ENCODE data around the gene PNPLA6. TPM values are rescaled to one million over a fixed set of nuclear protein-coding genes. Genes with fewer than 3 reads are reported as not detected.

The PNPLA6 gene
- total and polyA plus RNA-seq, 10 of the 15 experiments (the other 5 are each of a cell fraction or from before 2014, with no cell fraction given): 0.95 to 105 (median 40.0) TPM

GRCh38 chr19:7516878-7517277 lies 18.6 kb upstream of the PNPLA6 start:
- WGBS (ENCODE audit: insufficient coverage, insufficient replicate concordance, low lambda C conversion rate, missing lambda C conversion rate): 35% methylated on average over 4 of the region's 4 CpGs
- Histone ChIP-seq H3K27me3 (replicated peaks in 1 of 2; ENCODE audit: control insufficient read depth in 2 of 2, insufficient read depth in 2 of 2, low read length in 1 of 2) (peaks cover 3 to 4% of the 10 kb centered on the region in 2 experiments; a peak in 2 of 4 replicates), H4K20me1 (ENCODE audit: control insufficient read depth, insufficient read depth) (no peaks in the 10 kb centered on the region), H2AFZ (ENCODE audit: control insufficient read depth, low read depth, low read length) (no peak overlapping the region), H3K9me3 (replicated peaks; ENCODE audit: control insufficient read depth, insufficient read depth, low read length) (no peaks in the 10 kb centered on the region), H3K4me3 (0 out of 2 replicates have a peak overlapping the region, but pooled peaks have one; percentile 50), H3K4me1 (ENCODE audit: control insufficient read depth, insufficient read depth, low read length) (no peaks in the 10 kb centered on the region), H3K27ac (ENCODE audit: control insufficient read depth, insufficient read depth) (no peak overlapping the region), H3K79me2 (ENCODE audit: control insufficient read depth, insufficient read depth, low read length) (no peaks in the 10 kb centered on the region), H3K4me2 (ENCODE audit: control insufficient read depth, insufficient read depth) (peak overlapping the region; percentile 55), H3K9ac (ENCODE audit: control insufficient read depth, insufficient read depth, low read length) (no peak overlapping the region), H3K36me3 (ENCODE audit: control insufficient read depth in 2 of 2, insufficient read depth in 2 of 2, low read length in 1 of 2) (no peaks in the 10 kb centered on the region)
- intact Hi-C loops (cut with micrococcal nuclease; ENCODE audit: unreplicated experiment): no loop called here
- ATAC-seq: no peak
- BruUV-seq (replicated peaks): no TSS peak
- POLR2A ChIA-PET: no interaction called here
- CTCF ChIA-PET: interaction anchor here (0.6 to 2.8 kb wide), 3 partner anchors 19 to 162 kb away, joined by 3 to 6 read pairs (median 3); a partner anchor contains a TSS
- in situ Hi-C loops (cut with MboI): no loop called here
- no peak for DNase-seq (ENCODE audit: low read depth, low spot score)
- TF ChIP-seq POLR2AphosphoS2 (IDR thresholded peaks at IDR 0.05; ENCODE audit: low read depth, low read length): no peak
- TF ChIP-seq ZNF207 (IDR thresholded peaks at IDR 0.05; ENCODE audit: borderline replicate concordance): no peak
- no peak for TF ChIP-seq CEBPZ (IDR thresholded peaks at IDR 0.05; ENCODE audit: low read depth, low read length)
- no peak for TF ChIP-seq ZNF274 (IDR thresholded peaks at IDR 0.05; ENCODE audit: insufficient read depth, insufficient read length)
- TF ChIP-seq REST (IDR thresholded peaks at IDR 0.05; ENCODE audit: low read depth, low read length): no peak
- TF ChIP-seq, protein P1, sequence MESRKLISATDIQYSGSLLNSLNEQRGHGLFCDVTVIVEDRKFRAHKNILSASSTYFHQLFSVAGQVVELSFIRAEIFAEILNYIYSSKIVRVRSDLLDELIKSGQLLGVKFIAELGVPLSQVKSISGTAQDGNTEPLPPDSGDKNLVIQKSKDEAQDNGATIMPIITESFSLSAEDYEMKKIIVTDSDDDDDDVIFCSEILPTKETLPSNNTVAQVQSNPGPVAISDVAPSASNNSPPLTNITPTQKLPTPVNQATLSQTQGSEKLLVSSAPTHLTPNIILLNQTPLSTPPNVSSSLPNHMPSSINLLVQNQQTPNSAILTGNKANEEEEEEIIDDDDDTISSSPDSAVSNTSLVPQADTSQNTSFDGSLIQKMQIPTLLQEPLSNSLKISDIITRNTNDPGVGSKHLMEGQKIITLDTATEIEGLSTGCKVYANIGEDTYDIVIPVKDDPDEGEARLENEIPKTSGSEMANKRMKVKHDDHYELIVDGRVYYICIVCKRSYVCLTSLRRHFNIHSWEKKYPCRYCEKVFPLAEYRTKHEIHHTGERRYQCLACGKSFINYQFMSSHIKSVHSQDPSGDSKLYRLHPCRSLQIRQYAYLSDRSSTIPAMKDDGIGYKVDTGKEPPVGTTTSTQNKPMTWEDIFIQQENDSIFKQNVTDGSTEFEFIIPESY (IDR thresholded peaks at IDR 0.05): no peak
- no peak for TF ChIP-seq ESRRA (IDR thresholded peaks at IDR 0.05; ENCODE audit: low read length)
- SMC1A ChIA-PET (ENCODE audit: uncharacterized antibody, unreplicated experiment): interaction anchor here (1.2 kb wide), 1 partner anchor 137 kb away, joined by 4 read pairs; no protein-coding TSS in a partner anchor
- FAIRE-seq: no peak
- RAD21 ChIA-PET (ENCODE audit: unreplicated experiment): no interaction called here

All from GM12878 (cell line).